GM18520 (cell line): ENCODE data around the gene CR1L.
"Not testable (repeated sequence)": the region's sequence is repeated elsewhere in the genome, so short reads cannot be mapped to it uniquely, and the experiment has no call there.

Experiments used
- ATAC-seq: cut with Tn5 transposase; IDR thresholded peaks from one replicate; pipeline ENCODE4 v1.9.1; 2021; ENCODE audit not compliant: unreplicated experiment

CR1L gene

GRCh38 chr1:207644852-207645634 is at the start of gene CR1L:
Gene CR1L (plus strand): TSS chr1:207645133. CDS start chr1:207645234, 101 bp downstream.
- ATAC-seq: peak; percentile 88

- ATAC-seq: no peak
Measured at GRCh38 chr1:207603777-207604176, 41.2 kb upstream of the CR1L start.

GRCh38 chr1:207605444-207606361 is 39.2 kb upstream of the CR1L start:
- ATAC-seq: no peak

GRCh38 chr1:207606362-207606755 is 38.6 kb upstream of the CR1L start:
- no peak for ATAC-seq

- ATAC-seq: no peak
Measured at GRCh38 chr1:207612762-207613161, 32.2 kb upstream of the CR1L start.

- ATAC-seq: peak; percentile 84
Measured at GRCh38 chr1:207619871-207620542, 24.9 kb upstream of the CR1L start.

- no peak for ATAC-seq
Measured at GRCh38 chr1:207620543-207620893, 24.4 kb upstream of the CR1L start.

- not testable (repeated sequence) for ATAC-seq
Measured at GRCh38 chr1:207625504-207626071, 19.3 kb upstream of the CR1L start.

GRCh38 chr1:207626972-207627337 is 18.0 kb upstream of the CR1L start:
- ATAC-seq: no peak

GRCh38 chr1:207627496-207627895 is 17.4 kb upstream of the CR1L start:
- no peak for ATAC-seq

- ATAC-seq: no peak
Measured at GRCh38 chr1:207628776-207629175, 16.2 kb upstream of the CR1L start.

- no peak for ATAC-seq
Measured at GRCh38 chr1:207631137-207631536, 13.8 kb upstream of the CR1L start.

- ATAC-seq: no peak
Measured at GRCh38 chr1:207633226-207633625, 11.7 kb upstream of the CR1L start.

- not testable (repeated sequence) for ATAC-seq
Measured at GRCh38 chr1:207633699-207634289, 11.1 kb upstream of the CR1L start.

GRCh38 chr1:207634293-207634692 is 10.6 kb upstream of the CR1L start:
- ATAC-seq: not testable (repeated sequence)

GRCh38 chr1:207635569-207636186 is 9.3 kb upstream of the CR1L start:
- ATAC-seq: not testable (repeated sequence)

GRCh38 chr1:207638487-207639145 is 6.3 kb upstream of the CR1L start:
- ATAC-seq: not testable (repeated sequence)

- ATAC-seq: not testable (repeated sequence)
Measured at GRCh38 chr1:207639362-207639761, 5.6 kb upstream of the CR1L start.

GRCh38 chr1:207644166-207644851 is 624 bp upstream of the CR1L start:
- no peak for ATAC-seq
